Upper lobe of left lung (tissue), 6 donors: ENCODE results near the gene RACGAP1. TPM values are rescaled to one million over a fixed set of nuclear protein-coding genes. Genes with fewer than 3 reads are reported as not detected.
A peak's percentile ranks its signal among the peaks of the same experiment; 100 is the strongest.

Experiments used
- ATAC-seq, 2 donors: fragments of 200-7000 bp; cut with Tn5 transposase; one replicate each; pipeline ENCODE4 v1.9.1; 2022; ENCODE audit warnings: mild to moderate bottlenecking in 2 of 2, moderate library complexity in 2 of 2; ENCODE audit not compliant: low FRiP score in 2 of 2
- DNase-seq, 2 donors: peaks; one replicate each; pipeline ENCODE4 v3.0.0-alpha.2; 2019 to 2020
- H3K27ac ChIP-seq, 4 donors: fragments of 200-600 bp; sonication (generic); one replicate each; pipeline ENCODE4 v1.5.1; 2016 to 2019
- H3K27me3 ChIP-seq, 4 donors: fragments of 200-600 bp; sonication (generic); one replicate each; pipeline ENCODE4 v1.5.1; 2017 to 2019
- H3K36me3 ChIP-seq, 4 donors: fragments of 200-600 bp; sonication (generic); one replicate each; pipeline ENCODE4 v1.5.1; 2016 to 2019
- H3K4me1 ChIP-seq, 4 donors: fragments of 200-600 bp; sonication (generic); one replicate each; pipeline ENCODE4 v1.5.1; 2018 to 2019
- H3K4me3 ChIP-seq, 4 donors: fragments of 200-600 bp; sonication (generic); one replicate each; pipeline ENCODE4 v1.5.1; 2017 to 2019; ENCODE audit warnings: mild to moderate bottlenecking in 2 of 4, moderate library complexity in 1 of 4
- H3K9me3 ChIP-seq, 4 donors: fragments of 200-600 bp; sonication (generic); one replicate each; pipeline ENCODE4 v1.5.1; 2018 to 2019
- CTCF ChIP-seq, 6 experiments: fragments of 450-650 bp in 4 of 6; fragments of 200-600 bp in 2 of 6; sonication (generic) in 2 of 6; IDR thresholded peaks; one replicate each; pipeline ENCODE4 v1.5.1; 2016 to 2019; ENCODE audit warnings: antibody characterized with exemption in 6 of 6
- EP300 ChIP-seq, 4 donors: sonication (generic); formaldehyde crosslinking; IDR thresholded peaks; one replicate each; pipeline ENCODE4 v1.5.1; 2017; ENCODE audit warnings: antibody characterized with exemption in 4 of 4, control low read depth in 2 of 4
- POLR2A ChIP-seq, 4 donors: fragments of 450-650 bp; IDR thresholded peaks; one replicate each; pipeline ENCODE4 v1.5.1; 2016 to 2017; ENCODE audit warnings: antibody characterized with exemption in 4 of 4, mild to moderate bottlenecking in 2 of 4
- POLR2AphosphoS5 ChIP-seq, 2 donors: sonication (generic); formaldehyde crosslinking; IDR thresholded peaks; one replicate each; pipeline ENCODE4 v1.5.1; 2017; ENCODE audit warnings: antibody characterized with exemption in 2 of 2
- WGBS, 2 donors: methylation state at CpG; one replicate each; pipeline ENCODE4 v1.1.5; 2017 to 2018; 5-methylcytosine and 5-hydroxymethylcytosine counted together
- total RNA-seq, 6 donors: library from RNA; depleted of rRNA in 4 of 6; stranded (reverse); fragments of >200 nt in 4 of 6; gene quantifications; one replicate each; pipeline versions ENCODE4 v1.1.0 to v1.2.1, GENCODE V29; 2016 to 2021
- donor health status: DM: no; HTN: no; CAD: no; lungs with moderate emphysema.
- donor health status: DM: no; HTN: yes; CAD: no; lungs with severe emphysema.

RACGAP1 gene
- total RNA-seq, 6 donors from 2014 or later: 10.3 to 22.4 (median 18.4) TPM

DNA sequence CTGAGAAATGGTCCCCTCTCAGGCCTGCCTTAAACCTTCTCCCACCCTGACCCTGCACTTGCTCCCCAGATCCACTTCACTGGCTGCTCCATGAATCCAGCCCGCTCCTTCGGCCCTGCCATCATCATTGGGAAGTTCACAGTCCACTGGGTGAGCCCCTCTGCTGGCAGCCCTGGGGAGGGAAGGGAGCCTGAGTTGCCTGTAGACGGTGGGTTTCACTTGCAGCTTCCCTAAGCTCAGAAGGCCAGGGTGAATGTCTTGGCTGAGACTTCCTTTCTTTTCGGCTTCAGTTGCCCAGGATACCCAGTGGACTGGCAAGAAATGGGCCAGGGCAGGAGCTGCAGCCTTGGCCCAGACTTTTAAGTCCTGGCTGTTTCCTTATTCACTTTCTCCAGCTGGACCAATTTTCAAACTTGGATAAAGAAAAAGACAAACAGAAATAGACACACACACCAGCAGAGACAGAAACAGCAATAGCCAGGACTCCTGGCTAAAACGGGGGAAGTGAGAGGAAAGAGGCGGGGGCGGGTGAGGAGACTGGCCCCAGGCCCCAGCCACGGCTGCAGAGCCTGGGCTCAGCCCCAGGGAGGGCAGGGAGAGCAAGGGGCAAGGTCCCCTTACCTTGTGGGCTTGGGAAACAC lies 50.5 kb downstream of the RACGAP1 start:
- Histone ChIP-seq H3K27ac (peak overlapping the region in 1 of 4 donors; percentile 18), H3K9me3 (no peaks in the 10 kb centered on the region), H3K4me3 (no peak overlapping the region), H3K36me3 (no peaks in the 10 kb centered on the region), H3K27me3 (no peaks in the 10 kb centered on the region), H3K4me1 (peaks cover 0 to 5% (median 2%) of the 10 kb centered on the region in 4 donors)
- no peak for ATAC-seq
- TF ChIP-seq POLR2AphosphoS5 (IDR thresholded peaks at IDR 0.05) (no peak), EP300 (IDR thresholded peaks at IDR 0.05) (no peak), POLR2A (IDR thresholded peaks at IDR 0.05) (no peak), CTCF (IDR thresholded peaks at IDR 0.05) (no peak)
- 47 to 67% methylated on average over 6 to 8 of the region's 8 CpGs for WGBS, 2 donors
- DNase-seq: no peak

DNA sequence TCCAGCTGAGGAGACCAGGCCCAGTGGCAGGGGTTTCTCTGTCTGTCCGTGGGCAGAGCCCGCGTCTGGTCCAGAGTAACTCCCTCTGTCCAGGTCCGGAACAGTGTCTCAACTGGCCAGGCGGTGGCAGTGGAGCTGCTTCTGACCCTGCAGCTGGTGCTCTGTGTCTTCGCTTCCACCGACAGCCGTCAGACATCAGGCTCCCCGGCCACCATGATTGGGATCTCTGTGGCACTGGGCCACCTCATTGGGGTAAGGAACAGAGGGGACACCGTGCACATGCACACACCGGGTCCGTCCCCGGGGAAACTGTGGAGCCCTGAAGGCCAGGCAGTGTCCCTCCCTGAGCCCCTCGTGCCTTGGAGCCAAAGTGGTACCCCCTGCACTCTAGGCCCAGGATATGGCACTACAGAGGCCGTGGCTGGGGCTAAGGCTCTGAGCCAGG lies 51.0 kb downstream of the RACGAP1 start:
- WGBS, 2 donors: 50% methylated on average over 14 of the region's 15 CpGs; no CpG with 5 or more reads in 1 of the 2 donors
- no peak for TF ChIP-seq POLR2AphosphoS5 (IDR thresholded peaks at IDR 0.05)
- TF ChIP-seq CTCF (IDR thresholded peaks at IDR 0.05): peak; percentile 27 to 79 (median 64)
- ATAC-seq (peak; percentile 65 to 82), DNase-seq (peak in 1 of 2 donors; percentile 79)
- H3K36me3 ChIP-seq: no peaks in the 10 kb centered on the region
- H3K27ac ChIP-seq: no peak overlapping the region
- H3K4me1 ChIP-seq: peaks cover 0 to 5% (median 2%) of the 10 kb centered on the region in 4 donors
- H3K9me3 ChIP-seq: no peaks in the 10 kb centered on the region
- no peaks in the 10 kb centered on the region for H3K27me3 ChIP-seq
- H3K4me3 ChIP-seq: no peak overlapping the region

DNA sequence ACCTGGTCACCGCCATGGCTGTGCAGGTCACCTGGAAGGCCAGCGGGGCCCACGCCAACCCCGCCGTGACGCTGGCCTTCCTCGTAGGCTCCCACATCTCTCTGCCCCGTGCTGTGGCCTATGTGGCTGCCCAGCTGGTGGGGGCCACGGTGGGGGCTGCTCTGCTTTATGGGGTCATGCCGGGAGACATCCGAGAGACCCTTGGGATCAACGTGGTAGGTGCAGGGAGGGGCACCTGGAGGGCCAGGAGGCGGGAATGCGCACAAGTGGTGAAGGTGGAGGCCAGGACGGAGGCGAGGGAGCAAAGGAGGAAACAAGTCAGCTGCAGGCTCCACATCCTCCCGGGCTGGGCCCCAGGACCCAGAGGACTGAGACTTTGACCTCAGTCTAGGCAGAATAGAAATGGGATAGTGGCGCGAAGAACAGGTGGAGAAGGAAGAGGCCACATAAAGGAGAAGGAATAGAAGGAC lies 51.9 kb downstream of the RACGAP1 start:
- ATAC-seq (no peak), DNase-seq (peak in 1 of 2 donors; percentile 63)
- H3K4me1 ChIP-seq: peaks cover 0 to 5% (median 2%) of the 10 kb centered on the region in 4 donors
- H3K9me3 ChIP-seq: no peaks in the 10 kb centered on the region
- H3K36me3 ChIP-seq: no peaks in the 10 kb centered on the region
- H3K27me3 ChIP-seq: no peaks in the 10 kb centered on the region
- WGBS, 2 donors: 83 to 84% methylated on average over 13 to 19 of the region's 19 CpGs
- no peak for TF ChIP-seq POLR2A (IDR thresholded peaks at IDR 0.05)
- TF ChIP-seq CTCF (IDR thresholded peaks at IDR 0.05): no peak
- no peak for TF ChIP-seq EP300 (IDR thresholded peaks at IDR 0.05)
- TF ChIP-seq POLR2AphosphoS5 (IDR thresholded peaks at IDR 0.05): no peak
- H3K4me3 ChIP-seq: no peak overlapping the region
- no peak overlapping the region for H3K27ac ChIP-seq

- DNase-seq (no peak), ATAC-seq (no peak)
- Histone ChIP-seq H3K4me3 (no peak within 1 kb of the TSS), H3K4me1 (peaks cover under 1 to 6% (median 3%) of the 10 kb centered on the region in 4 donors), H3K36me3 (no peaks in the 10 kb centered on the region), H3K27ac (no peak within 1 kb of the TSS), H3K9me3 (no peaks in the 10 kb centered on the region), H3K27me3 (no peaks in the 10 kb centered on the region)
- WGBS, 2 donors: 86 to 88% methylated on average over 10 to 18 of the region's 18 CpGs
- TF ChIP-seq CTCF (IDR thresholded peaks at IDR 0.05) (no peak), POLR2AphosphoS5 (IDR thresholded peaks at IDR 0.05) (no peak)
Observed at GRCh38 chr12:49972641-49973360, 52.5 kb downstream of the RACGAP1 start, which contains the start of gene AQP6. Gene AQP6 (plus strand): TSS chr12:49972947. CDS start chr12:49973174, 227 bp downstream.
